CD4-positive, alpha-beta T cell treated with Interleukin-4 for 4 hours (primary cell): ENCODE data around the gene ATG9A.
"Not testable (repeated sequence)": the region's sequence is repeated elsewhere in the genome, so short reads cannot be mapped to it uniquely, and the experiment has no call there.

Source experiments
- DNase-seq: peaks from one replicate; pipeline ENCODE4 v3.0.0-alpha.2; 2020

The ATG9A gene, protein sequence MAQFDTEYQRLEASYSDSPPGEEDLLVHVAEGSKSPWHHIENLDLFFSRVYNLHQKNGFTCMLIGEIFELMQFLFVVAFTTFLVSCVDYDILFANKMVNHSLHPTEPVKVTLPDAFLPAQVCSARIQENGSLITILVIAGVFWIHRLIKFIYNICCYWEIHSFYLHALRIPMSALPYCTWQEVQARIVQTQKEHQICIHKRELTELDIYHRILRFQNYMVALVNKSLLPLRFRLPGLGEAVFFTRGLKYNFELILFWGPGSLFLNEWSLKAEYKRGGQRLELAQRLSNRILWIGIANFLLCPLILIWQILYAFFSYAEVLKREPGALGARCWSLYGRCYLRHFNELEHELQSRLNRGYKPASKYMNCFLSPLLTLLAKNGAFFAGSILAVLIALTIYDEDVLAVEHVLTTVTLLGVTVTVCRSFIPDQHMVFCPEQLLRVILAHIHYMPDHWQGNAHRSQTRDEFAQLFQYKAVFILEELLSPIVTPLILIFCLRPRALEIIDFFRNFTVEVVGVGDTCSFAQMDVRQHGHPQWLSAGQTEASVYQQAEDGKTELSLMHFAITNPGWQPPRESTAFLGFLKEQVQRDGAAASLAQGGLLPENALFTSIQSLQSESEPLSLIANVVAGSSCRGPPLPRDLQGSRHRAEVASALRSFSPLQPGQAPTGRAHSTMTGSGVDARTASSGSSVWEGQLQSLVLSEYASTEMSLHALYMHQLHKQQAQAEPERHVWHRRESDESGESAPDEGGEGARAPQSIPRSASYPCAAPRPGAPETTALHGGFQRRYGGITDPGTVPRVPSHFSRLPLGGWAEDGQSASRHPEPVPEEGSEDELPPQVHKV

DNA sequence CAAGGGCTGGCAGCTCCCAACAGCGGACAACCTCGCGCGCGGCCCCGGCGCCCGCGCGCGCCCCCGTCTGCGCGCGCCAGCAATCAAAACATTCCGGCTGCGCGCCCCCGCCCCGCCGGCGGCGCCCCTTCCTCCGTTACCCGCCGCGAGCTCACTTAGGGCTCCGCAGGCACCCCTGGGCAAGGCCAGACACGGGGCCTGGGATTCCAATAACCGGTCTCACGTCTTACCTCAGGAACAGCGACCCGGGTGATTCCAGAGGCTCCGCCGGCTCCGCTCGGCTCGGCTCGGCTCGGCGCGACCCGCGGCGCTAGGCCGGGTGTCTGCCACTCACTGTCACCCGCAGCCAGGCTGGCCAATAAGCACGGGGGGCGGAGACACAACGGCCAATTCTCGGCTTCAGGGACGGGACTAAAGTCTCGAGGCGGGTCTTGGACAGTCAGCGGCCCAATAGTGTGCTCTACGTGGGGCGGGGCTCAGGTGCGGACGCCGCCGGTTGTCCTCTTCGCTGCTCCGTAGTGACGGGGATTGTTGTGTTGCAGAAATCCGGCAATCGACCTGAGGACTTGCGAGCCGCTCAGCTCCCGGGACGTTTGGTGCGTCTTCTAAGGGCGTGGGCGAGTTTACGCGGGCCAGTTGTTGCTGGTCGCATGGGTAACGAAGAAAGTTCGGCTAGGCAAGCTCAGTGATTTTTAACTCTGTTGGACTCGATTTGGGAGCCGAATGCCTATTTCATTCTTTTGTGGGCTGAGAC is at the start of gene ATG9A, which contains the start of gene ANKZF1:
Gene ATG9A, minus strand, starts transcription at position 332 of the 754 bp plus-strand sequence. CDS start 1,612 bp downstream, outside the sequence.
Gene ANKZF1, plus strand, starts transcription at position 502 of the 754 bp plus-strand sequence. CDS start 452 bp downstream, outside the sequence.
- DNase-seq, result peak; percentile 98

- no peak for DNase-seq
Observed at GRCh38 chr2:219278655-219279150, 49.3 kb upstream of the ATG9A start.

DNA sequence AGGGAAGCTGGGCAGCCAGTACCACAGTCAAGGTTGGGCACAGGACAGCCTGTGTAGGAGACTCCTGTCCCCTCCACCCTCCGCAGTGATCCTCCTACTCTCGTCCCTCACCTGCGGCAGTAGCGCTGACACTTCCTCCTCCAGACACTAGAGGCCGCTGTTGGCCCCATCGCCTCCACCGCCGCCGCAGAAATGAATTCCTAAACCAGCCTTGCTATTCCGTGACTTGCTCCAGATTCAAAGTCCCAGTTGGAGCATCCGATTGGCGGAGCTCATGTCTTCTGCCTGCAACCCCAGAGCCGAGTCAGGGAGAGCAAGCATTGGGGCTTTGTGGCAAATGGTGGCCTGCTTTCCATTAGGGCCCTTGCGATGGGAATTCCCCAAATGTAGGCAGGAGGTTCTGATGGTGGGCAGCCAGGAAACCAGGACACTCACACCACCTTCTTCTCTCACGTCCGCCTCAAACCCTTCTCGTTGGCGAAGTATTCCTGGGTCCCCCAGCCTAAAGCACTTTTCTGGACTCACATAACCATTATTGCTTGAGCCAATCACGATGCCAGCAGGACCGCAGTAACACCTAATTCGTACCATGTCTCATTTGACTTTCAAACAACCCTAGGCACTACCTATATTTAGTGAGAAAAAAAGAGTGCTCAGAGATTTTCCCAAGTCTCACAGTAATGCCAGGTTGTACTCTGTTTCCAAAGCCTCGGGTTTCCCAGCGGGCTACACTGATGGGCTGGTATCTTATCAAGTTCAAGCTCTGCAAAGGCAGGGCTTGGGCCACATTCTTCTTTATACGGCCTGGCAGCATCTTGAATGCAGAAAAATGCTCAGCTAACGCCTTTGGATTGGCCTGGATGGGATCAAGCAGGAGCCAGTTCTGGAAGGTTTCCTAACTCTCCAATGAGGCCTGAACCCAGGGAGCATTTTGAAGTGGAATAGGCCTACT is 48.5 kb upstream of the ATG9A start:
- DNase-seq, result peak; percentile 68

DNA sequence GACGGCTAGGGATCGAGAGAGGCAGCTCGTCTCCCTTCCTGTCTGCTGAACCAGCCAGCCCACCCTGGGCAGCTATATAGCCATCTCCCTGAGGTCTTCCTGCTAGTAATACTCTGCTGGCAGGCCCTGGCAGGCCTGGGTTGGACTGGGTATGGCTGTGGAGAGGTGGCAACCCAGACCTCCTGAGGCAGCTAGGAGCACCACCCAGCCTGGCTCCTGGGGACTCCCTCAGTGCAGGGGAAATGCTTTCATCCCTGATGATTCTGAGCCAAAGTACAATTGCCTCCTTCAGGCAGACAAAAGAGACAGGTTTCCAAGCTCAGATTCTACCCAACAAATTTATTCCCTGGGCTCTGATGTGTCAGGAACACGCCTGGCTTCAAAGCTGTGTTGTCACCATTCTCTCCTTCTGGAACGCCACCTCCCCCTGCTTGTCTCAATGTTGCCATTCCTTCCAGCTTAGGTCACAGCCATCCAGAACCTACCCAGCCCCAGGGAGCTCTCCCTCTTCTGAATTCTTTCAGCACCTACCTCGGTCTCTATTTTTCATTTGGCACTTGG is 45.0 kb upstream of the ATG9A start:
- no peak for DNase-seq

DNA sequence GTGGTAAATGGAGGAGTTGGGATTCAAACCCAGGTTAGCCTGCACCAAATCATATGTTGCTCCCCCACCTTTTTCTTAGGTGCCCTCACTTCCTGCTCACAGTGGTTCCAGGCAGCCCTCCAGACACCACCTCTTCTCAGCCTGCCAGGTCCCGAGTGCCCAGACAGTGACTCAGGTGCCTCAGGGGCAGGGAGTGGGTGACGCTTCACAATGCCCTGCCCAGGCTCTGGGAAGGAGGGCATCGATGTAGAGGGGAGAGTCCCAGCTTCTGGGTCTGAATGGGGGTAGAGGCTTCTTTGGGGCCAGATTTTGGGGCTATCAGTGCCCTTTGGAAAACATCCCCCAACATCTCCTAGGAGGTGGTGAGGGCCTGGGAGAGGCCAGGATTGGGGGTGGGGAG is 44.5 kb upstream of the ATG9A start:
- no peak for DNase-seq

DNA sequence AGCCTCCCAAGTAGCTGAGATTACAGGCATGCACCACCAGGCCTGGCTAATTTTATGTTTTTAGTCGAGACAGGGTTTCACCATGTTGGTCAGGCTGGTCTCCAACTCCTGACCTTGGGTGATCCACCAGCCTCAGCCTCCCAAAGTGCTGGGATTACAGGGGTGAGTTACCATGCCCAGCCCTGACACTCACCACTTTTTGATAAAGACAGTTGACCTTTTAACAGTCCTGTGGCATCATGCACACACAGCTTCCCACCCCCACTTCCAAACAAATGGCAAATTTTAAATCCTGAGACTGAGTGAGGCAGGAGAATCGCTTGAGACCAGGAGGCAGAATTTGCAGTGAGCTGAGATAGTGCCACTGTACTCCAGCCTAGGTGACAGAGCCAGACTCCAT is 43.6 kb upstream of the ATG9A start:
- DNase-seq, result no peak

- no peak for DNase-seq
Observed at GRCh38 chr2:219272356-219272755, 42.9 kb upstream of the ATG9A start.

- DNase-seq, result no peak
Observed at GRCh38 chr2:219271021-219271420, 41.6 kb upstream of the ATG9A start.

- DNase-seq, result no peak
Observed at GRCh38 chr2:219270055-219270372, 40.6 kb upstream of the ATG9A start.

DNA sequence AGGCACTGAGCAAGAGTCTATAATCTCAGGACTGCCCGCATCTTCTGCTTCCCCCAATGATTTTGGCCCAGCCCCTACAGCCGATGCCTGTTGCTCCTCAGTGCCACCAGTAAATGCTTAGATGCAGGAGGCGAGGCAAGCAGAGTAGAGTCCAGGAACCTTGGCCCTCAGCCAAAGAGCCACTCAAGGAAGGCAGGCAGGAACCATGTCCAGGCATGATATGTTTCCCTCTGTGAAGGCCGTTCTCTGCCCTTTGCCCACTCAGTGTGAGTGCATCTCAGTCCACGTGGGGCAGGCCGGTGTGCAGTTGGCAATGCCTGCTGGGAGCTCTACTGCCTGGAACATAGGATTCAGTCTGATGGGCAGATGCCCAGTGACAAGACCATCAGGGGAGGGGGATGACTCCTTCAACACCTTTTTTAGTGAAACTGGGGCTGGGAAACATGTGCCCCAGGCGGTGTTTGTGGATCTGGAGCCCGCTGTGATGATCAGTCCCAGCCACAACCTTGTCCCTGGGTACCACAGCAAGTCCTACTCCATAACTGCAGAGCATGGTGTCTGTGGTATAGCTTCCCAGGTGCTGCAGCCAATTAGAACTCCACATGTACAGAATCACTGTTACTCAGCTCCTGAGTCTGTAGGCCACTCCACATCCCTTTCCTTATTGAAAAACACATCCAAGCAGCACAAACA is 40.1 kb upstream of the ATG9A start:
- DNase-seq, result no peak

DNA sequence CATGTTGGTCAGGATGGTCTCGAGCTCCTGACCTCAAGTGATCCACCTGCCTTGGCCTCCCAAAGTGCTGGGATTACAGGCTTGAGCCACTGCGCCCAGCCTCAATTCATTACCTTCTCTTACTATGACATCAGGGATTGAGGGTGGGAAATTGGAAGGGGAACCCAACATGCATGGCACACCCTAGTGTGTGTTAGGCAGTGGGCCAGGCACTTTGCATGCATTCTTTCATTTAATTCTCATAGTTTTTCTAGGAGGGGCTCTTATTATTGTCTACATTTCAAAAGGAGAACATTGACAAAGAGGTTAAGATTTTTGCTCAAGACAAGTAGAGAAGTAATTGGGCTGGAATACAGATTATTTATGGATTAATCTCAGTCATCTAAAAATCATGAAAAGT is 38.9 kb upstream of the ATG9A start:
- DNase-seq, result no peak

- no peak for DNase-seq
Observed at GRCh38 chr2:219266886-219267285, 37.5 kb upstream of the ATG9A start.

GRCh38 chr2:219266232-219266631 is 36.8 kb upstream of the ATG9A start:
- no peak for DNase-seq

- DNase-seq, result no peak
Observed at GRCh38 chr2:219261024-219261855, 31.8 kb upstream of the ATG9A start.

DNA sequence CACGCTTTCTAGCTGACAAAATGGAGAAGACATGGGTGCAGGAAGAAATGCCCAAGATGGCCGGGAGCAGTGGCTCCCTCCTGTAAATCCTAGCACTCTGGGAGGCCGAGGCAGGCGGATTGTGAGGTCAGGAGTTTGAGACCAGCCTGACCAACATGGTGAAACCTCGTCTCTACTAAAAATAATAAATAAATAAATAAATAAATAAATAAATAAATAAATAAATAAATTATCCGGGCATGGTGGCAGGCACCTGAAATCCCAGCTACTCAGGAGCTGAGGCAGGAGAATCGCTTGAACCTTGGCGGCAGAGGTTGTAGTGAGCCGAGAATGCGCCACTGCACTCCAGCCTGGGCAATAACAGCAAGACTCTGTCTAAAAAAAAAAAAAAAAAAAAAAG is 29.5 kb upstream of the ATG9A start:
- not testable (repeated sequence) for DNase-seq

- DNase-seq, result peak; percentile 60
Observed at GRCh38 chr2:219254590-219255201, 25.3 kb upstream of the ATG9A start.

DNA sequence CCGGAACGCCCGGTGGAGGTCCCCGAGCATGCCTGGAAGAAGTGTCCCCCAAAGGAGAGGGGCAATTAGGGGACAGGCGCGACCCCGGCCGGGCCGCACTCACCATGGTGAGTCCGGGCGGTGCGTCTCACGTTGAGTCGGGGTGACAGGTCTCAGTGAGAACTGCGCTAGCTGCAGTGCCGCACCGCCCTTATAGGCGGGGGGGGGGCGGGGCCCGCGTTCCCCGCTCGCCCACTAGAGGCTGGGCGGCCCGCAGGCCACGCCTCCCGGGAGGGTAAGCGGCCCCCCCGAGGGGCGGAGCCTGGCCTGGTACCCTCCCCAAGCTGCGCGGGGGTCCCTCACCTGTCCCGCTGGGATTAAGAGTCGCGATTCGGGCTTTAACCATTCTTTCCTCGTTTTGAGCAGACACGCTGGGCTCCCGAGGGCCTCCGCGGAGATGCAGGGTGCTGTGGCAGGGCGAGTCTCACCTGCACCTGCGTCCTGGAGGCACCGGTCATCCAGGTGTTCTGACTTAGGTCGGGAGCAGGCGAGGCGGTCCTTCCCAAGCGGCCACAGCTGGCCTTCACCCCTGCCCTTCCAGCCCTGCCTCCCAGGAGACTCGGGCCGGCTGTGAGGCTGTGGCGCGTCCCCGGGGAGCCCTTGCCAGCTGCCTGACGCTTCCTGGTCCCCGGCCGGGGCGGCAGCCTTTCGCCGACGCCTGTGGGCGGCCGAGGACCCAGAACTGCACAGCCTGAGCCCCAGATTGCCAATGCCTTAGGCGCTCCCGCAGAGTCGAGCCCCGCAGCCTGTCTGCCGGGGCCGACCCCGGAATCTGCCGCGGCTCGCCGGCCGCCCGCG is 24.5 kb upstream of the ATG9A start, which contains the start of gene TUBA4A:
Gene TUBA4A, minus strand, starts transcription at position 166 of the 837 bp plus-strand sequence. Its CDS starts 60 bp downstream, at position 106.
- DNase-seq, result peak; percentile 88
